ENCODE results near the gene GDF7.
"Not testable (repeated sequence)": the region's sequence is repeated elsewhere in the genome, so short reads cannot be mapped to it uniquely, and the experiment has no call there.

The GDF7 gene

DNA sequence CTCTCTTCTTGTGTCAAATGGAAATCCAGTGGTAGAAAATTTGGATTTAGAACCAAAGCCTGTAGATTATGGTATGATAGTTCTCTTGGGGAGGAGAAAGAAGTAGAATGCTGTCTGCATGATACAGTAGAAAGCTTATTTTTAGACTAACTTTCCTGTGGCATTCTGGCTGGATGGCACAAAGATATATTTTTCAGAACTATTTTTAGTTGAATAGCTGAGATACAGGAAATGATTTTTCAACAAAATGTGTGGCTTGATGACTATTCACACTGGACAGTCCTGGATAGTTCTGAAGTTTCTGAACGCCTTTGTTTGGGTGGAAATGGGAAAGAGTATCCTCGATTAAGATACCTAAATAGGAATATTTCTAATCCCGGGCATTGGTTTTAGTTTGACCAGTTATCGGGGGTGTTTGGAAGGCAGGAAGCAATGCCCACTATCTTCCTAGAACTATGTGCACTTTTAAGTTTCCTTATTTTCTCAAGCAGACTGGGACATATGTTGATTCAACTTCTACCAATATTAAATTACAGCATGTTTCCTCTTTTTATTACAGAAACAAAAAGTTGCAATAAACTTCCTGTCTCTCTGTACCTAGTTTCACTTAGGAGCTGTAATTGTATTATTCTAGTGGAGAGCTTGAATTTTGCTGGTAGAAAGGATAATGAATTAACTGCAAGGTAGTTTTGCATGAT is 32.1 kb downstream of the GDF7 start:
- no peak for DNase-seq (ENCODE audit: low read depth in 2 of 2)

DNA sequence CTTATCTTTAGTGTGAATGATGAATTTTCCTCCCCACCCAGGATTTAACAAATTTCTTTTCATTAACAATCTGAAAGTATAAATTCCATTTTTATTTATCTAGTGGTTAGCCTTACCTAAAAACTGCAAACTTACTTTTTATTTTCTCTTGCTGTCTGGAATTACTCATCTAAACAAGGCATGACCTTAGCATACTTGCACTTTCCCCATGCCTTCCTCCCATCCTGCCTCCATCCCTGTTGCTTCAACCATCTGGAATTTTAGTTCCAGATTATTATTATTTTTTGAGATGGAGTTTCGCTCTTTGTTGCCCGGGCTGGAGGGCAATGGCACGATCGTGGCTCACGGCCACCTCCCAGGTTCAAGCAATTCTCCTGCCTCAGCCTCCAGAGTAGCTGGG is 35.6 kb downstream of the GDF7 start:
- DNase-seq (ENCODE audit: low read depth in 2 of 2), result no peak

DNA sequence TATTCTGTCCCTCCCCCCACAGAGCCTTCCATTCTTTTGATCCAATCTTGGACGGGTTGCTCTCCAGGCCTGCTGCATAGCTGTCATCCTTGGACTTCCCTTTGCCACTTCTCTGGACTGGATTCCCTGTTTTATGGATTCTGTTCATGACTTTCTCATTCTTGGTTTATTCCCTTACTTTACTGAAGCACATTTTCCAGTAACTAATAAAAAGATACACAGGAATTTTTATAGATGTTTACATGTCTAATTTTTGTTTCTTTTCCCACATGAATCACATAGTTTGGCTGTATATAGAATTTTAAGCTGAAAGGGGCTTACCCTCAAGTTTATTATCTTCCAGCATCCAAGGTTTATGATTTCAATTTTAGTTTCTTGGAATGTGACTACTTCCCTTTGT is 37.9 kb downstream of the GDF7 start:
- DNase-seq (ENCODE audit: low read depth in 2 of 2), result no peak

DNA sequence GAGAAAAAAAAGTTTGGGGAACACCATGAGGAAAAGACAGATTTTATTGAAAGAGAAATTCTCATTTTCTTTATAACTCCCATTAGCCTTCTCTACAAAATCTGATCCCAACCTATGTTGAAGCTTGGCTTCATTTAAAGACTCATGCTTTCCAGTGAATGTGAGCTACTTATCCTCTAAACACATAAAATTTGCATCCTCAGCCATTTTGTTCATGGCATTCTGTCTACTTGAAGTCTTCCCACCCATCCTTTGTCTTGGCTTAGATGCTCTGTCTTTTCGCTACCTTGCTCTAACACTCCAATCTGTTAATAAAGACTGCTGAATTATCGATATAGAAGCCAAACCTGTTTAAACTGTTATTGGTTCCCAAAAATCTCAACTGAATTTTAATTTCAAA is 39.3 kb downstream of the GDF7 start:
- DNase-seq (ENCODE audit: low read depth in 2 of 2), result no peak

DNA sequence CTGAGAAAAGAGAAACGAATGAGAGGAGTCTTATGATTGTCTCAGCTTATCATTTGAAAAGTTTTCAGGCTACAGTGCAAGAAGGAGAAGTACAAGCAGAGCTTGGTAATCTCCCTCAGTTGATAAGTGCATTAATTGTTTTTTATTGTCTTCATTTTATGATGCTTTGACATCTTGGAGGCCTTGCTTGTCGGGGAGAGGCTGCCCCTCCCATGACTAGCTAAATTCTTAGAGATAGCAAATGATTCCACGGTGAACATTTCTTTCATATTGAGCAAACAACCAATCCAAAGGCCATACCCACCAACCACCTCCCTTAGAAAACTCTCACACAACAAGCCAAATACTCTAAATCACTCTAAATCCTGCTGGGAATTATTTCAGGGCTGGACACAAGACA is 39.8 kb downstream of the GDF7 start:
- DNase-seq (ENCODE audit: low read depth in 2 of 2), result no peak

DNA sequence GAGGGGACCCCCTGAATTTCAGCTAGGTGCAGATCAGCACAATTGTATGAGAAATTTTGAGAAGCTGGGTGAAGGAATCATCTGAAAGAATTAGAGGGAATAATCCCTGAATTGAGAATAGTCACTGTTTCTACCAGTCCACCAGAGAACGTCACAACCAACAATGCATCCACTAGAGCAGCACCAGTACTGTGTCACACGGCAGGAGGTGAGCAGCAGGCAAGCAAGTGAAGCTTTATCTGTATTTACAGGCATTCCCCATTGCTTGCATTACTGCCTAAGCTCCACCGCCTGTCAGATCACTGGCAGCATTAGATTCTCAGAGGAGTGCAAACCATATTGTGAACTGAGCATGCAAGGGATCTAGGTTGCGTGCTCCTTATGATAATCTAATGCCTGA is 40.7 kb downstream of the GDF7 start:
- DNase-seq (ENCODE audit: low read depth in 2 of 2), result no peak

DNA sequence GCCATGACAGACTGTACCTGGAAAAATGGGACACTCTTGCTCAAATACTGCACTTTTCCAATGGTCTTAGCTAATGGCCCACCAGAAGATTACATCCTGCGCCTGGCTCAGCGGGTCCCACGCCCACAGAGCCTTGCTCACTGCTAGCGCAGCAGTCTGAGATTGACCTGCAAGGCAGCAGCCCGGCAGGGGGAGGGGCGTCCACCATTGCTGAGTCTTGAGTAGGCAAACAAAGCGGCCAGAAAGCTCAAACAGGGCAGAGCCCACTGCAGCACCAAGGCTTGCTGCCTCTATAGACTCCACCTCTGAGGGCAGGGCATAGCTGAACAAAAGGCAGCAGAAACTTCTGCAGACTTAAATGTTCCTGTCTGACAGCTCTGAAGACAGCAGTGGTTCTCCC is 44.7 kb downstream of the GDF7 start:
- not testable (repeated sequence) for DNase-seq (ENCODE audit: low read depth in 2 of 2)

DNA sequence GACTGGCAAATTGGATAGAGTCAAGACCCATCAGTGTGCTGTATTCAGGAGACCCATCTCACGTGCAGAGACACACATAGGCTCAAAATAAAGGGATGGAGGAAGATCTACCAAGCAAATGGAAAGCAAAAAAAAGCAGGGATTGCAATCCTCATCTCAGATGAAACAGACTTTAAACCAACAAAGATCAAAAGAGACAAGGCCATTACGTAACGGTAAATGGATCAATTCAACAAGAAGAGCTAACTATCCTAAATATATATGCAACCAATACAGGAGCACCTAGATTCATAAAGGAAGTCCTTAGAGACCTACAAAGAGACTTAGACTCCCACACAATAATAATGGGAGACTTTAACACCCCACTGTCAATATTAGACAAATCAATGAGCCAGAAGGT is 46.6 kb downstream of the GDF7 start:
- DNase-seq (ENCODE audit: low read depth in 2 of 2), result not testable (repeated sequence)

DNA sequence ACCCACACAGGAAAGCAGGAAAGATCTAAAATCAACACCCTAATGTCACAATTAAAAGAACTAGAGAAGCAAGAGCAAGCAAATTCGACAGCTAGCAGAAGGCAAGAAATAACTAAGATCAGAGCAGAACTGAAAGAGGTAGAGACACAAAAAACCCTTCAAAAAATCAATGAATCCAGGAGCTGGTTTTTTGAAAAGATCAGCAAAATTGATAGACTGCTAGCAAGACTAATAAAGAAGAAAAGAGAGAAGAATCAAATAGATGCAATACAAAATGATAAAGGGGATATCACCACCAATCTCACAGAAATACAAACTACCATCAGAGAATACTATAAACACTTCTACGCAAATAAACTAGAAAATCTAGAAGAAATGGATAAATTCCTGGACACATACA is 47.5 kb downstream of the GDF7 start:
- DNase-seq (ENCODE audit: low read depth in 2 of 2), result not testable (repeated sequence)

DNA sequence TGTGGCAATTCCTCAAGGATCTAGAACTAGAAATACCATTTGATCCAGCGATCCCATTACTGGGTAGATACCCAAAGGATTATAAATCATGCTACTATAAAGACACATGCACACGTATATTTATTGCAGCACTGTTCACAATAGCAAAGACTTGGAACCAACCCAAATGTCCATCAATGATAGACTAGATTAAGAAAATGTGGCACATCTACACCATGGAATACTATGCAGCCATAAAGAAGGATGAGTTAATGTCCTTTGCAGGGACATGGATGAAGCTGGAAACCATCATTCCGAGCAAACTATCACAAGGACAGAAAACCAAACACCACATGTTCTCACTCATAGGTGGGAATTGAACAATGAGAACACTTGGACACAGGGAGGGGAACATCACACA is 49.2 kb downstream of the GDF7 start:
- not testable (repeated sequence) for DNase-seq (ENCODE audit: low read depth in 2 of 2)

DNA sequence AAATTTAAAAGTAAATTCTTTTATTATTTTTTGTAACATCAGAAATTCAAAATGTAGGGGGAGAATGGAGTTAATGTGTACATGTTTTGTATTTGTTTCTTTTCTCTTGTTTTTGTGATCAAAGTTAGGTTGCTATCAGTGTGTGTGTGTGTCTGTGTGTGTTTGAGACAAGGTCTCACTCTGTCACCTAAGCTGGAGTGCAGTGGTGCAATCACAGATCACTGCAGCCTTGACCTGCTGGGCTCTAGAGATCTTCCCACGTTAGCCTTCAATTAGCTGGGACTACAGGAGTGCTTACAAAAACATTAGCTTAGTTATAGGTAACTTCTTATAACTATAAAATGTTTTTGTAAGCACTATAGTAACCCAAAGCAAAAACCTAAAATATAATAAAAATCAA is 50.7 kb downstream of the GDF7 start:
- DNase-seq (ENCODE audit: low read depth in 2 of 2), result no peak

DNA sequence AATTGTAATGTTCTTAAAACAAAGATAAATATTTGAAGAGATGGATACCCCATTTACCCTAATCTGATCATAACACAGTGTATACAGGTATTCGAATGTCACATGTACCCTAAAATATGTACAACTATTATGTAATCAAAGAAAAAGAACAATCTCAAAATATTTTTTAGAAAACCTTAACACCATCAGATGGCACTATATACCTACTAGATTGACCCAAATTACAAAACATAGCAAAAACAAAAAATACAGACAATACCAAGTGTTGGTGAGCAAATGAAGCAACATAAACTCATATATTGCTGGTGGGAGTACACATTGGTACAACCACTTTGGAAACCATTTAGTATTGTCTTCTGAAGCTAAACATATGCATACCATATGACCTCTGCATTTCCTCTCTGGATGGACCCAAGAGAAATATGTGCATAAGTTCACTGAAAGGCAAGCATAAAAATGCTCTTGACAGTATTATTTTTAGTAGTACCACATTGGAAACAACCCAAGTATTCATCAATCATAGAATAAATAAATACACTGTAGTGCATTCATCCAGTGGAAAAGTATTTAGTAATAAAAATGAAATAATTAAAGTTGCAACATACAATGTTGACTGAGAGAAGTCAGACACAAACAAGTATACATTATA is 55.8 kb downstream of the GDF7 start:
- no peak for DNase-seq (ENCODE audit: low read depth in 2 of 2)

DNA sequence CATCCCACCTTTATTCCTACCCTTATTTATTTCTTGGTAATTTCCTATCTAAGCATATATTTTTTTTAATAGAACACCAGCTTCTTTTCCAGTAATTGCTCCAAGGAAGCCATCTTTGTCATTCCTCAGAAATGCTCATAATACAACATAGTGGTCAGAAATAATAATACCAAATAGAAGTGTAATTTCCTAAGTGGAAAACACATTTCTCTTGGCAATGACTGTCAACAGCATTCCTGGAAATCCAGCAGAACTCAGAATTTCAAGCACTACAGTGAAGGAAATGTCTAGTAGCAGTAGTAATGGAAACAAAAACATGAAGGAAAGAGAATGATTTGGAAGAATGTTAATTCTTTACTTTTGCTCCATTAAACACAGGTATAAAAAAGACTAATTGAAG is 56.6 kb downstream of the GDF7 start:
- no peak for DNase-seq (ENCODE audit: low read depth in 2 of 2)

DNA sequence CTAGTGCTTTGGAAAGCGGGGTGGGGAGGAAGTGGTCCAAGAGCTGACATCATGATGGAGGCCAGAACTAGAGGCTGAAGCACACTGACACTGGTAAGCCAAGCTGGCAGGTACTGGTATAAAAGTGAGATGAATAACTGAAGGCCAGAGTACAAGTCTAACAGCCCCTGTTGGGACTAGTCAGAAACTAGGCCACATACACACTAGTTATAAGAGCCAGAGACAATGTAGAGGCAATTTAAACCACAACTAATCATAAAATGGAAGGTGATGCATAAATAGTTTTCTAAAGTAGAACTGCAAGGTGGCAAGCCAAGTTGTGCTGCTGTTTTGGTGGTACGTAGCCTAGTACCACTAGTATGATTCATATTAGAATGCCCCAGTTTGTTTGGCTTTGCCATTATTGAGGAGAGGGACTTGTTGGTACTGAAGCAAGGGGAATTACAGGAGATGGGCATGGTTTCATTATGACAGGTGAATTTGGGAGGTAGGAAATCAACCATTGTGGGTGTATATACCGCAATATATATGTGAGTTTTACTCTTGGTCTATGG is 57.6 kb downstream of the GDF7 start:
- DNase-seq (ENCODE audit: low read depth in 2 of 2), result no peak

DNA sequence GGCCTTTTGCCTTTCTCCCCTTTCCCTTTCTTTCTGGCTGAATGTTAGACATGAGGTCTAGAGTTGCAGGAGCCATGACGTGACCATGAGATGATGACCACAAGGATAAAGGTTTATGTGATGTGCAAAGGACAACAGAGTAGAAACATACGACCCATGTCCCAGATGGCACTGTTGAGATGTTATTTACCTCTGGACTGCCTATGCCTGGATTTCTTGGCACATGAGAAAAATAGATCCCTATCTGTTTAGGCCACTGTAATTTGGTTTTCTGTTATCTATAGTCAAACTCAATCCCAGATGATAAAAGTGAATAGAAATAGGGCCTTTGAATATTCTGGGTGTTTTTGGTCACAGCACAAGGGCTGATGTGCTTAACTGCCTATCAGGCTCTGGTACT is 58.8 kb downstream of the GDF7 start:
- DNase-seq (ENCODE audit: low read depth in 2 of 2), result no peak

DNA sequence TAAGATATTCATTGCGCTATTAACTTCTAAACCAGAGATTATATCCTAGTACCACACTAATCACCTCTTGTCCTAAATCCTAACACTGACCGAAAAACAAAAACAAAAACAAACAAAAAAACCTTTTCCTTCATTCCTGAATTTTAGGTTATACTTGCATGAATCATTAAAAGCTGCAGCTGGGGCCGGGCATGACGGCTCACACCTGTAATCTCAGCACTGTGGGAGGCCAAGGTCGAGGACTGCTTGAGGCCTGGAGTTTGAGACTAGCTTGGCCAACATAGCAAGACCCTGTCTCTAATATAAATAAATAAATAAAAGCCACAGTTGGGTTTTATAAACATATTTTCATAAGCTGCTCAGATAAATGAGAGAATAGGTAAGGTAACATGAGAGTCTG is 60.0 kb downstream of the GDF7 start:
- DNase-seq (ENCODE audit: low read depth in 2 of 2), result no peak

DNA sequence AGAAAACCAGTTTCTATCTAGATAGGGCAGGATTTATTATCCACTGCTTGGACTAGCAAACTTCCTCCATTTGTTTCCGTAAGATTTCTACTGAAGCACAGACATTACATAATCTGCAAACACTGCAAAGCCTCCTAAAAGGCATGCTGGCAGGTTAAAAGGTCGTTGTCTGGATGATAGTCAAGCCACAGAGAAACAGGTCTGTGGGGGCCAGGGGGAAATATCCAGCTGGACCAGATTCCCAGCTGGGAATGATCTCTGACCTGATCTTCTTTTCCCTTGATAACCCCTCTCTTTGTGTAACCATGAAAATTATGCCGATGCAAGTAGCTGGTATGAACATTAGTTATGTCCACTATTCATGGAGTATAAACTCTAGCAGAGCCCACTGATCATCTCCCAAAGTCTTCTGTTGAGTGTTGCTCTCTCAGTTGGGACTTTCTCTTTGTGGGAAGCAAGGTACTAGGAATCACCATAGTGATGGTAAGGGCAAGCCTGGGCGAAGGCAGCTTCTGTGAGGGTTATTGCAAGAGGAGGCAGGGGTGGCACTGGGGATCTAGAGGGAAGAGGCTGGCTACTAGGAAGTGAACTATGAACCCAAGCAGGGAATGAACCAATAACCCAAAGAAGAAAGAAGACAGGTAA is 61.3 kb downstream of the GDF7 start:
- no peak for DNase-seq (ENCODE audit: low read depth in 2 of 2)
